Stimulated activated CD4-positive, alpha-beta T cell treated with anti-CD3 and anti-CD28 coated beads, Interleukin-1b, Interleukin-23, amount 100 ng/mL, for 48 hours (primary cell): ENCODE results near the gene WDR76.
"Not testable (repeated sequence)": the region's sequence is repeated elsewhere in the genome, so short reads cannot be mapped to it uniquely, and the experiment has no call there.

ENCODE experiments used
- DNase-seq: peaks from one replicate; pipeline ENCODE4 v3.0.0-alpha.2; 2020

The WDR76 gene

DNA sequence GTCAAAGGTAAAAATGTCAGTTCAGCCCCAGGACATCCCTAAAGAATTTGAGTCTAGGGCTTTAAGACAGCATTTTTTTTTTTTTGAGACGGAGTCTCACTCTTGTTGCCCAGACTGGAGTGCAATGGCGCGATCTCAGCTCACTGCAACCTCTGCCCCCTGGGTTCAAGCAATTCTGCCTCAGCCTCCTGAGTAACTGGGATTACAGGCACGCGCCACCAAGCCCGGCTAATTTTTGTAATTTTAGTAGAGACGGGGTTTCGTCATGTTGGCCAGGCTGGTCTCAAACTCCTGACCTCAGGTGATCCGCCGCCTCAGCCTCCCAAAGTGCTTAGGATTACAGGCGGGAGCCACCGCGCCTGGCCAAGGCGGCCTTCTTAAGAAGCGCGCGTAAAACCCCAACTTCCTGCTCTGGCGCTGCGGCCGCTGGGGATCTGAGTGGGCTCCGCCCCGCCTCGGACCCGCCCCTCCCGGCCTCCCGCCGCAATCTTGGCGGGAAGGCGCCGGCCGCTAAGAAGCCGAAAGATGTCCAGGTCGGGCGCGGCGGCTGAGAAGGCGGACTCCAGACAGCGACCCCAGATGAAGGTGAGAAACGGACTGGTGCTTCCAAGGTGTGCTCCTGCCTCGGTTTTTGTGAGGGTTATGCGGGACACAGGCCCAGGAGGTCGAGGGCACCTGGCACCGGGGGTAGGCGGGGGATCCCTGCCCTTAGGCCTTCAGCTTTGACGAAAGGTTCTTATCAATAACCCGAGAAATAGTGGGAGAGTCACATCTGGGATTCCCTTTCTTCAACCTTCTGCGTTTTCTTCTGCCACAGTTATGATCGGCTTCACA is at the start of gene WDR76:
Gene WDR76, plus strand, starts transcription at position 495 of the 834 bp plus-strand sequence. Its CDS starts 31 bp downstream, at position 526.
- DNase-seq = peak; percentile 85

GRCh38 chr15:43777267-43777914 is 49.4 kb upstream of the WDR76 start:
- DNase-seq = peak; percentile 91

DNA sequence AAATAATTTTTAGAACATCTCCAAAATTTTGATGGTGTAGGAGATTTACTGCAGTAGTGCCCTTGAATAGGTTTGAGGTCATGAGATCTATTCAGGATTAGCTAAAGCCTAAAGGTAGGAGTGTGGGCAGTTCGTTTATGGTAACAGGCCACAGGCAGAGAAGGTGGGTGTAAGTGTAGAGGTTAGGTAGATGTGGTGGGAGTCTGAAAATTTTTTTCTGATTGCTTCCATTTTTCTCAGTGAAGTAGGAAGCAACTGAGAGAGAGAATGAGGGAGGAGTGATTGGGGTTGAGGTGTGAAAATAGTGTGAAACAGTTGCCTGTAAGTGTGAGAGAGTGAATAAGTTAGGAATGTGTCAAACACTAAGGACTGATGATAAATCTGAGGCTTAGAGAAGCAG is 47.8 kb upstream of the WDR76 start:
- DNase-seq = no peak

DNA sequence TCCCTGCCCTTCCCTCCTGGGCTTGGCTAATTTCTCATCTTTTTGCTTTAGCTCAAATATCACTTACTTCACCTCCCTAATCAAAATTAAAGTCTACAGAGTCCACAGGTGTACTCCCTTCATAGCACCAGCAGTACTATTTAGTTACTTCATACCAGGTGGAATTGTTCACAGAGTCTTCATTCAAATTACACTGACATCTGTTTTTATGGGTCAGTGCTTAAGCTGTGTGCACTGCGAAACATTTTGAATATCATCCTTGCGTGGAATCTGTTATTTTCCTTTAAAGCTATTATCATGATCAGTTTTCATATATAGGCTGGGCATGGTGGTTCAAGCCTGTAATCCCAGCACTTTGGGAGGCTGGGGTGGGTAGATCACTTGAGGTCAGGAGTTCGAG is 37.4 kb upstream of the WDR76 start:
- no peak for DNase-seq

- peak; percentile 100 for DNase-seq
Measured at GRCh38 chr15:43791993-43792760, 34.6 kb upstream of the WDR76 start, which contains the start of gene SERF2. TSS of gene SERF2 (plus strand) at chr15:43792320. CDS start at chr15:43792377, 57 bp downstream.

DNA sequence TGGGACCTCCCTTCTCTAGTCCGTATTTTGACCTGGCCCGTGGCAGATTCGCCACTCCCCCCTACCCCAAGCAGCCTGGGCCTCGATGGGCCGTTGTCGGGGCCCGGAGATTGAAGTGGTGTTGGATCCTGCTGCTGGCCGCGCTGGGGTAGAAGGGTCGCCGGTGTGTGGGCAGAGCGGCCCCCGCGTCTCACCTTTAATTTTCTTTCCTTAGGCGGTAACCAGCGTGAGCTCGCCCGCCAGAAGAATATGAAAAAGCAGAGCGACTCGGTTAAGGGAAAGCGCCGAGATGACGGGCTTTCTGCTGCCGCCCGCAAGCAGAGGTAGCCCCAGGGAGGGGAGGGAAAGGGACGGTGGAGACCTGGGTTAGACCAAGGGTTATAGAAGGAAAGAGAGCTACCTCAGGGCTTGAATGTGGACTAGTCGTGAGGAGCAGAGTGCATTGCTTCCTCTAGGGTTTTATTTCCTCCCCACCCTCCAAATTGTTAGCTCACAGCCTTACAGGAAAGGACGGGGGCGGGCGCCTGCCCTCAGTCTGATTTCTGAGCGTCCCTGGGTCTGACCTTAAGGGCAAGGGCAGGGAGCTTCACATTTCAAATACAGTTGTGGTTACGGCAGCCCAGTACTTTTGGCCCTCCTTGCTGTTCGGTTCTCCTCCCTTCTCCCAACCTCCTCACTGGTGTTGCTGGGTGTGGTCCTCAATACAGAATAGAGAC is 33.9 kb upstream of the WDR76 start:
- no peak for DNase-seq

- DNase-seq = no peak
Measured at GRCh38 chr15:43793647-43794046, 33.2 kb upstream of the WDR76 start.

DNA sequence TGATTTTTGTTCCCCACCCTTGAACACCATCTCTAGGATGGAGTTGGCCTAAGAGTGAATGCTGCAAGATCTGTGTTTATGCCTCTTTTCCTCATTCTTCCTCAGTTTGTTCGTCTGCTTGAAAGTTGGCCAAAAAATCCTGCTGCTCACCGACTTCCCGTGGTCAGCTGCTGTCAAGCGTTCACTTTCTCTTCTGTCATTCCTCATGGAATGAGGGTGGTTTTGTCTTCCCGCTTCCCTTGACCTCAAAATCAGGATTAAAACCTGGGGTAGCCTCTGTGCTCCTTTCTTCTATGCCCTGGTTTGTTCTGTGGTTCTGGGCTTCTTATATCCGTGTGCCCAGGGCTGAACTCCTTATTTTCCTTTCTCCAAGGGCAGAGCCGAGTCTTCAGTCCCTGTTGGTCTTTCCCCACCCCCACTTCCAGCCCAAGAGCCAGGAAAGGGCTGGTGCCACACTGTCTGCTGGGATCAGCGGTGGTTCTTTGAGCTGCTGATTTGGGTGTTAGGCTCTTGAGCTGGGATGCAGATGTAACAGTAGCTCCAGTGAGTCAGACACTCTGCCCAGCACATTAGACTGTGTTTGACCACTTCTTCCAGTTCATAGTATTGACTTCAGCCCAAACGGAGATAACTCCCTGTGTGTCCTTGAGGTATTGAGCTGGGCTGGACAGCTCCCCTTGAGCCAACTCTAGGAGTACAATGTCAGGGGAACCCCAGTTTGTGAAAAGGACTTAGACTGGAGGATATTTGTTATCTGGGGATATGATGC is 32.3 kb upstream of the WDR76 start:
- no peak for DNase-seq

- DNase-seq = no peak
Measured at GRCh38 chr15:43795197-43795596, 31.6 kb upstream of the WDR76 start.

- no peak for DNase-seq
Measured at GRCh38 chr15:43795997-43796396, 30.8 kb upstream of the WDR76 start.

DNA sequence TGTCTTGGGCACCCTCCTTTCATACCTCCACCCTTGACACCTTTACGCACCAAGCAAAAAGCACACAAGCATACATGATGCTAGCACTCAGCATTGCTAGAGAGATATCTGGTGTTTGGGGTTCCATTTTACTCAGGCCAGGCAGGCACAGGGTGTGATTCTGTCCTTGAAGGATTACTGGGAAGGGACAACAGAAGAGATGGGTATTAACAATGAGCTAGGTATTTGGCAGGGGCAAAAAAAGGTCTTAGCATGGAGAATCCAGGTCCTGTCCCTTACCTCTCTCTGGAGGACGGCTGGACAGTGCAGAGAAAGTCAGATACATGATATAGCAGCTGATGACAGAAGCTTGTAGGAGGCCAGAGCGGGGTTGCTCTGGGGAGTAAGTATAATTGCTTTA is 30.2 kb upstream of the WDR76 start:
- no peak for DNase-seq

- no peak for DNase-seq
Measured at GRCh38 chr15:43799209-43799944, 27.4 kb upstream of the WDR76 start.

GRCh38 chr15:43799945-43800285 is 26.9 kb upstream of the WDR76 start, which contains the start of gene SERINC4:
TSS of gene SERINC4 (minus strand) at chr15:43800220. CDS start at chr15:43799986, 234 bp downstream.
- DNase-seq = no peak

- DNase-seq = peak; percentile 90
Measured at GRCh38 chr15:43800286-43801141, 26.3 kb upstream of the WDR76 start, which contains the start of gene HYPK. TSS of gene HYPK (plus strand) at chr15:43800599. CDS start at chr15:43800623, 24 bp downstream.

DNA sequence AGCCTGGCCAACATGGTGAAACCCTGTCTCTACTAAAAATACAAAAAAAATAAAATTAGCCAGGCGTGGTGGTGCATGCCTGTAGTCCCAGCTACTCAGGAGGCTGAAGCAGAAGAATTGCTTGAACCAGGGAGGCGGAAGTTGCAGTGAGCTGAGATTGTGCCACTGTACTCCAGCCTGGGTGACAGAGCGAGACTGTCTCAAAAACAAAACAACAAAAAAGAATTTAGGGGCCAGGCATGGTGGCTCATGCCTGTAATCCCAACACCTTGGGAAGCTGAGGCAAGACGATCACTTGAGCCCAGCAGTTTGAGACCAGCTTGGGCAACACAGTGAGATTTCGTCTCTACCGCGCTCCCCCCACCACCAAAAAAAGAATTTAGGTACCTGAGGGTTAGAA is 24.1 kb upstream of the WDR76 start:
- not testable (repeated sequence) for DNase-seq

DNA sequence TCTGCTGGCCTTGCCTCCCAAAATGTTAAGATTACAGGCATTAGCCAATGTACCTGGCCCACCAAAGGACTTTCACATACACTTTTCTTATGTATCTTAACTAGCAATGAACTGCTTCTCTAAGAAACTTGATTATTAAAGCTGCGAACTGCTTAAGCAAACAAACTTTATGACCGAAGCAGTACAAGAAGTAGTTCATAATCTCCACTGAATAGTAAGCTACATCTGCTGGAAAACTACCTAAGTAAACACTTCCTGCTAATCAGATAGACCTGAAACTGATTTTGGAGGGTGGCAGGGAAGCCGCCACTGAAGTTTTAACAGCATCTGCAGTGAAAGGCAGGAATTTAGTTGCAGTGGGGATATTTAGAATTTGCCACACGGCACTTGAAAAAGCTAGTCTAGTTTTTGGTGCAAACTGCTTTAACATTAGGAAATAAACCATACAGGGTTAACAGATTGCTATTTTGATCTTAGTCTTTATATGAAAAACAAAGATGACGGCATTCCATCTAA is 18.3 kb upstream of the WDR76 start:
- DNase-seq = no peak

DNA sequence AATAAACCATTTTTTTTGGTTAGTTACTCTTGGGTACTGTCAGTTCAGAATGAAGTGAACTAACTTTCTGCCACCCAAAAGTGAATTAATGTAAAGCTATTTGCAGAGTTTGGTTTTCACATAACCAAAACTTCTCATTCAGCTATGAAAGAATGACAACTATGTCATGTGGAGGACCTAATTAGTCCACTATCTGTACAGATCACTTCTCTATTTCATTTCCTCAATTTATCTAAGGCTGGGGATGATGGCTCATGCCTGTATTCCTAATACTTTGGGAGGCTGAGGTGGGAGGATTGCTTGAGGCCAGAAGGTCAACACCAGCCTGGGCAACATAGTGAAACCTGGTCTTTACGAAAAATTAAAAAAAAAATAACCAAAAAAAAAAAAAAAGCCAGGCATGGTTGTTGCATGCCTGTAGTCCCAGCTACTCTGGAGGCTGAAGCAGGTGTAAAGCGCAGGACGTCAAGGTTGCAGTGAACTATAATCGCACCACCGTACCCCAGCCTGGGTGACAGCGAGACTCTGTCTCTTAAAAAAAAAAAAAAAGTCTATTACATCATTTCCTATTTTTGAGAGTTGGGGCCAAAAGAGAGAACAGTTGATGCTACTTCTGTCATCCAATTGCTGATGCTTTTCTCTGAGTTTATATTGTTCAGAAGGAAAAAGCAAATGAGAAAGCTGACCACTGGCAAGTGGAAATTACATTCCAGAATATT is 17.7 kb upstream of the WDR76 start:
- no peak for DNase-seq

DNA sequence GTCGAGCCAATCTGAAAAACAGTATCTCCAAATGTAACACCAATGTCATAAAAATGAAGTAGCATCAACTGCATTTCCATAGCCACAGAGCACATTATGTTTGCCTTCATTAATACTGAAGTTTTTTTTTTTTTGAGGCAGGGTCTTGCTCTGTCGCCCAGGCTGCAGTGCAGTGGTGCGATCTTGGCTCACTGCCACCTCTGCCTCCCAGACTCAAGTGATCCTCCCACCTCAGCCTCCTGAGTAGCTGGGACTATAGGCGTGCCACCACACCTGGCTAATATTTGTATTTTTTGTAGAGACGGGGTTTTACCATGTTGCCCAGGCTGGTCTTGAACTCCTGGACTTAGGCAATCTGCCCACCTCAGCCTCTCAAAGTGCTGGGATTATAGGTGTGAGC is 11.7 kb upstream of the WDR76 start:
- not testable (repeated sequence) for DNase-seq

- DNase-seq = no peak
Measured at GRCh38 chr15:43821505-43821904, 5.3 kb upstream of the WDR76 start.
